ENCODE results near the gene CCN5.
"Not testable (repeated sequence)": the region's sequence is repeated elsewhere in the genome, so short reads cannot be mapped to it uniquely, and the experiment has no call there.

Gene CCN5

GRCh38 chr20:44695674-44696300 is 19.4 kb upstream of the CCN5 start:
- no peak for DNase-seq

- DNase-seq, result no peak
Observed at GRCh38 chr20:44696315-44696714, 18.9 kb upstream of the CCN5 start.

GRCh38 chr20:44697041-44697440 is 18.1 kb upstream of the CCN5 start:
- DNase-seq, result not testable (repeated sequence)

GRCh38 chr20:44698351-44698750 is 16.8 kb upstream of the CCN5 start:
- DNase-seq, result no peak

GRCh38 chr20:44700306-44700705 is 14.9 kb upstream of the CCN5 start:
- no peak for DNase-seq

GRCh38 chr20:44701118-44701857 is 13.9 kb upstream of the CCN5 start:
- DNase-seq, result no peak

- DNase-seq, result no peak
Observed at GRCh38 chr20:44701858-44702256, 13.3 kb upstream of the CCN5 start.

- DNase-seq, result no peak
Observed at GRCh38 chr20:44702776-44703175, 12.4 kb upstream of the CCN5 start.

DNA sequence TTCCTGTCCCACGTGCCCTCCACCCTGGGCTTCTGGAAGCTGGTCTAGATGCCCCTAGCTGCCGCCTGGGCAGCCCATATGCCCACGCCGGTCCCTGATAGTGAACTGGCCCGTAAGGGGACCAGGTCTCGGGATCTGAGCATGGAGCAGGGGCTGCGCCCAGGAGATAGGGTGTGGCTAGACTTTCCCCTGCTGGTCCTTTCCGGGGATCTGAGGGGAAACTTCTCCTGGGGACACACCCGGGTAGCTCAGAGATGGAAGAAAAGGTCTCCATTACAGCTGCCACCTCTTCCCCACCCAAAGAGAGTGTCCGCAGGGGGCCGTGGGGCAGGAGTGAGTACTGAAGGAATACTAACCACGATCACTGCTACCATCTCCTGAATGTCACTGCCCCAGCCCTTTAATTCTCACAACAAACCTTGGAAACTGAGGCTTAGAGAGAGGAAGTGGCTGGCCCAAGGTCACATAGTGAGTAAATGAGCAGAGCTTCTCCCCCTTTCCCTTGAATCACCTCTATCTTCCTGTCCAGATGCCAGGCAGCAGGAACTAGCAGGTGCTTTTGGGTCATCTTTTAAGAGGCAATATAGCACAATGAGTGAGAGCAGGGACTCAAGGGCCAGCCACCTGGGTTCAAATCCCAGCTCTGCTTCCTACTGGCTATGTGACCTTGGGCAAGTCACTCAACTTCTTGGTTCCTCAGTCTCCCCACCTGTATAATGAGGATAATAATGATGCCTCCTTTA is 11.8 kb upstream of the CCN5 start:
- DNase-seq, result no peak

DNA sequence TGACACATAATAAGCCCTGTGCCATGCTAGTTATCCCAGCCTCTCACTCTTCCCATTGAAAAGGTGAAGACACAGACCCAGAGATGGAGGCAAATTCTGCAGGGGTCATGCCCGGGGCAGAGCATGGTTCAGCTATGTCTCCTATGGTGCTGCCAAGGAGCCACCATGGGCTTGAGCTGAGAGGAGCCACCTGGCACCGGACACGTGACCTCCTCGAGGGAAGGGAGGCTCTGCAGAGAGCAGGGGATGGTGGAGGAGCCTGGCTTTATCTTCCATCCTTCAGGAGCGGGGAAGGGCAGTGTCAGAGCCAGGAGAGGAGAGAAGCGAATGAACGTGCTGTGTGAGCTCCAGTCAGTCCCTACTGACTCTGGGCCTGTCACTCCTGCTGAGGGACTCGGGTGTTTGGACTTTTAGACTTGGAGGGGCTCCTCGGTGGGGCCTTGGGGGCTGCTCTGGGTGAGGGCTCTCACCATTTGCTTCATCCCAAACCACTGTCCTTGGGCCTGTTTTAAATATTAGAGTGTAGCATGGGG is 11.1 kb upstream of the CCN5 start:
- DNase-seq, result no peak

- DNase-seq, result no peak
Observed at GRCh38 chr20:44704551-44704971, 10.6 kb upstream of the CCN5 start.

DNA sequence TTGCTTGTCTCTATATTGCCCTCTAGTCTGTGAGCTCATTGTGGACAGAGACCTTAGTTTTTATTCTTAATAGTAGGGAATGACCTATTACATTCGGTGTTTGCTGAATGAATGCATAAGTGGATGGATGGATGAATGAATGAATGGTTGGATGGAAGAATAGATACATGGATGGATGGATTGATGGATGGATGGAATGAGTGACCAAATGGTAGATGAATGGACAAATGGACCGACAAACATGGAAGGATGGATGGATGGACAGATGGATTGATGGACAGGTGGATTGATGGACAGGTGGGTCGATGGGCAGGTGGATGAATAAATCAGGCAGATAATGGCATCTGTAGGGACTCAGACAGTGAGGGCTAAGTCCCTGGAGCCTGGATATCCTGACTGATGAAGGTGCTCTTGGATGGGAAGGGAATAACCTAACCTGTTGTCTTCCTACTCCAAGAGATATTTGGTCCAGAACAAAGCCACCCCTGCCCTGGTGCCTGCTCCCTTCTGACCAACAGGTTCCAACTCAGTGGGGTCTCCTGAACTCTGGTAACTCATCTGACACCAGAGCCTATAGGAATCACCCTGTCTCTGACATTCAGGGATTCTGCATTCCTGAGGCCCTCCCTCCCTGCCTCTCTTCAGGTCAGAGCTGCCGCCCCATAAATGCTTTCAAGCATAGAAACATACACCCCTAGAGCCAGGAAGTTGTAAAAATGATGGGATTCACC is 9.6 kb upstream of the CCN5 start:
- no peak for DNase-seq

DNA sequence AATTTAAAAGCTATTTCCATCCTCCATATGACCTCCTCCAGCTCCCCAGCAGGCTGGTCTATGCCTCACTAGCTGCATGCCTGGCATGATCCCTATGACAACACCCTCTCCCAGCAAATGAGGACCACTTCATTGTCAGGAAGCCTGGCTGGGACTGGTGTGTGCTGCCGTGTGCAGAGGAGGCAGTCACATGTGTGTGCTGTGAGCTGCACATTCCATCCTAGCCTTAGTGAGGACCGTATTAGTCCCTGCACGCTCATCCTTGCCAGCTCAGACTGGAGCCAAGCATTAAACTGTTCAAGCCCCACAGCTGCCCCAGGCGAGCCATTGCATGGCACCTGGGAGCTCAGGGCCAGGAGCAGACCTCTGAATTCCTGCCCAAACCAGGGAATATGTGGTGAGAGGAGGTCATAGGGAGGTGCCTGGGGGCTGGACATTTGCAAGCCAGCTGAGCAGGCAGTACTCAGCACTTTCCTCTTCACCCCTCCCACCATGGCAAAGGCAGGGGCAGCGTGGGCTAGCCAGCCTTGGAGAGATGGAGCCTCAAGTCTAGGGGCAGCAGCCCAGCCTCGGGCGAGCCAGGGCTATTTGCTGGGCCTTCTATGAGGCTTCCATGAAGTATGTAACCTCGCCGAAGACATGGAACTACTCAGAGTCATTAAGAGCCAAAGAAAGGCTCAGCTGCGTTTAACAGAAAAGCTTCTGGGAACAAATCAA is 8.7 kb upstream of the CCN5 start:
- no peak for DNase-seq

DNA sequence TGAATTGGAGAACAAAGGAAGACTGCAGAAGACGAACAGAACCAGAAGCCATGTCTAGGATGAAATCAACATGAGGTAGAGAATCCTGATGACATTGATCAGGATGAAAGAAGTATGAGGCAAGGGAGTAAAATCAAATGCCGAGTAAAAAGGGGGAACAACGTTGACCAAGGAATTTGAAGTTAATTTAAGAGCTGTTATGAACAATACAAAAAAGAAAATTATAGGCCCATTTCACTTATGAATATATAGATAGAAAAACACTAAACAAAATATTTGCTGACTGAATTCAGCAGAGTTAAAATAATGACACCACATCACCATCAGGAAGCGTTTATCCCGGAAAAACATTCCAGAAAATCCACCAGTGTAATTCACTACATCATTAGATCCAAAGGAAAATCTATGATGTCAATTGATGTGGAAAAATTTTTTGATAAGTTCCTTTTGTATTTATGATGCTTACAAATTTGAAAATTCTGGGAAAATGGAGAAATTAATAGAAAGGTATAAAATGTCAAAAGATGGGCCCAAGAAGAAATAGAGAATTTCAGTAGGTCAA is 8.1 kb upstream of the CCN5 start:
- no peak for DNase-seq

DNA sequence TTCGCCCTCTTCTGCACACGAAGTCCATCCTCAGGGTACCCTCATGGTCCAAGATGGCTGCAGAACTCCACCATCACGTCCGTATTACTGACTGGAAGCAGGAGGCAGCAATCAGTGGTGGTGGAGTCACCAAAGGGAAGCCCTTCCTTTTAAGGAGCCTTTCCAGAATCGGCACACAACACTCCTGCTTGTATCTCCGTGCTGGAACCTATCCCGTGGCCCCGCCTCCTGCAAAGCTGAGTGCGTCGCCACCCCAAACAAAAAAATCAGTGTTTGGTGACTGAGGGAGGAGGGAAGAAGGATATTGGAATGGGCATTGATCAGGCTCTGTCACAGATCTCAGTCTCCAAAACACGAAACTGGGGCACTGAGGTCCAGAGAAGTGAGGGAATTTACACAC is 5.8 kb upstream of the CCN5 start:
- DNase-seq, result no peak

- DNase-seq, result no peak
Observed at GRCh38 chr20:44709797-44710196, 5.4 kb upstream of the CCN5 start.

DNA sequence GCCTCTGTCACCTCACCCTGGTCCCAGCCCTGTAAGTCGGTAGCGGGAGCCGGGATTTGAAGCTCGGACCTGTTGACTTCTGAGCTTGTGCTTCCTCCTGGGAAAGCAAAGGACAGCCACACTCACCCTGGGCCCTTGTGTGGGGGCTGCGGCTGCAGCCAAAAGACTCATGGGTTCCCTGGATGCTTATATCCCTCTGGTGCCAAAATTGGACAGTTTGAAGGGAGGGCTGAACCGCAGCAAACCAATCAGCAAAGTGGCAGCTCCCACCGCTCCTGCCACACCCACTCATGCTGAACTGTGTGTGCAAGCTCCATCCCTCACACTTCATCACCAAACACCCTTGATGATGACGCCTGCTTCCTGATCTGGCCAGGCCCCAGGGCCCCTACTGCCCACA is 3.9 kb upstream of the CCN5 start:
- DNase-seq, result no peak

DNA sequence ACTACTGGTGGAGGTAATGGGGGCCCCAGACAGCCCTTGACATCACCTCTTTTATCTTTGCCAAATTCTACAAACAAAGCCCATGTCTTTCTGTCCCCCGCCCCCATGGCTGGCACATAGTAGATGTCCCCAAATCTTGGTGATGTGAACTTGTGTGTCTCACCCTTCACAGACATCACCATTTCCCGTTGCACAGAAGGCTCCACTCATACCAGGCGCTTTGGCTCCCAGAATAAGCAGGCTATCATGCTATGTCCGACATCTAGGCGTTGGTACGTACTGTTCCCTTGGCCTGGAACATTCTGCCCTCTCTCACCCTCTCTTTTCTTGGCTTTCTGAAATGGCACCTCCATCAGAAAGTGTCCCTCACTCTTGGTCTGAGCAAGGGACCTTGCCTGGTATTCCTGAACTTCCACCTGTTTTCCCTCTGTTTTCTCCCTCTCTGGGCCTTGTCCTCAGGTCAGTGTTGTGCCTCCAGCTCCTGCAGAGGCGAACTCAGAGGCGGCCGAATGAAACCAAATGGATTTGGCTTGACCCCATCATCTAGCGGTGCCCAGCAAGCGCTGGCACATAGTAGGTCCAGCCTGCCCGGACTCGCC is 968 bp upstream of the CCN5 start:
- no peak for DNase-seq

GRCh38 chr20:44715499-44716308 is 535 bp downstream of the CCN5 start:
- no peak for DNase-seq

DNA sequence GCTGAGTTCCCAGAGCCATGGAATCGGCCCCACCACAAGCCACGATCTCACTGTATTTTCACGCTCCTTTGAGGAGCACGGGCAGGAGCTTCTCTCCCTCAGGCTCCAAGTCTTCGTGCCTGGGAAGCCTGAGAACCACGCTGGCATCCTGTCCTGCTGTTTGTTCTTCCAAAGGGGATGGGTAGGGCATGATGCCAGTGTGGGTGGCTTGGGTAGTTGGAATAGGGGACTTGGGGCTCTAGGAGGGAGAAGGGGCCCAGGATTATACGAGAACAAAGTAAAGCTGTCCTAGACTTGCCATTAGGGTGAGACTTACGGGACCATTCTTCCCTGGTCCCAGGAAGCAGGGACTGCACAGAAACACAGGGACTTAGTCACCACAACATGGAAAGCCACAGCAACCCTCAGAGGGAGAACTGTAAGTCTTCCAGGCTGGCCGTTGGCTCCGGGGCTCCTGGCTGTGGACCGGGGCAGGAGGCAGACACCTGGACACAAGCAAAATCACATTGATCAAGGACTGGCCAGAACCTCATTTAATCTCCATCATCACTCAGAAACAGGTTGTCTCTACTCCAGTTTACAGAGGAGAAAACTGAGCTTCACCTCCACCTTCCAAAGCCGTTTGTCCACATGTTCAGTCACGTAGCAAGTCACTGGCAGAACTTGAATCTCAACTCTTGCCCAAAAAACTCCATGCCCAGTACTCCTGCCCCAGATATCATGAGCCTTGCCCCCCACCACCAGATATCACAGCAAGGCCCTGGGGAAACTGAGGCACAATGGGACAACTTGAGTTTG is 1.3 kb downstream of the CCN5 start:
- no peak for DNase-seq

Measured in activated T-cell treated with anti-CD3 and anti-CD28 coated beads, Interleukin-2, amount 50 U/mL, for 1 hour (primary cell).